ENCODE results near the gene TSHZ2. TPM values are rescaled to one million over a fixed set of nuclear protein-coding genes. Genes with fewer than 3 reads are reported as not detected.

The TSHZ2 gene
- total RNA-seq, 4 donors from 2014 or later, result 1.0 to 3.5 (median 2.8) TPM

- Histone ChIP-seq H3K9me3 (no peaks in the 10 kb centered on the region), H3K4me3 (no peak overlapping the region), H3K27ac (no peak overlapping the region), H3K27me3 (no peaks in the 10 kb centered on the region), H3K4me1 (no peaks in the 10 kb centered on the region), H3K36me3 (no peaks in the 10 kb centered on the region)
- intact Hi-C loops (cut with DNase I; ENCODE audit: low total_unique reads) (no loop called here), in situ Hi-C loops (cut with MboI; ENCODE audit: low sequenced_read_pairs in 4 of 4) (no loop called here)
- DNase-seq, result no peak
- TF ChIP-seq POLR2A (IDR thresholded peaks at IDR 0.05) (no peak), CTCF (IDR thresholded peaks at IDR 0.05 in 4 of 5, conservative IDR thresholded peaks at IDR 0.05 in 1 of 5) (no peak)
- ATAC-seq, result no peak
Observed at GRCh38 chr20:53220482-53221307, 248.5 kb downstream of the TSHZ2 start.

- H3K9me3 ChIP-seq, result no peaks in the 10 kb centered on the region
- no peak for TF ChIP-seq CTCF (IDR thresholded peaks at IDR 0.05 in 4 of 5, conservative IDR thresholded peaks at IDR 0.05 in 1 of 5)
- TF ChIP-seq POLR2A (IDR thresholded peaks at IDR 0.05), result no peak
- in situ Hi-C loops (cut with MboI; ENCODE audit: low sequenced_read_pairs in 4 of 4) (no loop called here), intact Hi-C loops (cut with DNase I; ENCODE audit: low total_unique reads) (no loop called here)
- ATAC-seq (no peak), DNase-seq (no peak)
- no peak overlapping the region for H3K4me3 ChIP-seq
- H3K4me1 ChIP-seq, result no peaks in the 10 kb centered on the region
- H3K27ac ChIP-seq, result no peak overlapping the region
- no peaks in the 10 kb centered on the region for H3K36me3 ChIP-seq
- no peaks in the 10 kb centered on the region for H3K27me3 ChIP-seq
Observed at GRCh38 chr20:53221731-53222130, 249.6 kb downstream of the TSHZ2 start.

- Histone ChIP-seq H3K27me3 (no peaks in the 10 kb centered on the region), H3K27ac (no peak overlapping the region), H3K4me1 (no peaks in the 10 kb centered on the region), H3K9me3 (no peaks in the 10 kb centered on the region), H3K4me3 (no peak overlapping the region), H3K36me3 (no peaks in the 10 kb centered on the region)
- ATAC-seq (no peak), DNase-seq (no peak)
- in situ Hi-C loops (cut with MboI; ENCODE audit: low sequenced_read_pairs in 4 of 4), result no loop called here
- intact Hi-C loops (cut with DNase I; ENCODE audit: low total_unique reads), result no loop called here
- TF ChIP-seq CTCF (IDR thresholded peaks at IDR 0.05 in 4 of 5, conservative IDR thresholded peaks at IDR 0.05 in 1 of 5), result no peak
- TF ChIP-seq POLR2A (IDR thresholded peaks at IDR 0.05), result no peak
Observed at GRCh38 chr20:53222416-53222815, 250.3 kb downstream of the TSHZ2 start.

- H3K36me3 ChIP-seq, result no peaks in the 10 kb centered on the region
- in situ Hi-C loops (cut with MboI; ENCODE audit: low sequenced_read_pairs in 4 of 4), result no loop called here
- no peak overlapping the region for H3K4me3 ChIP-seq
- ATAC-seq (no peak), DNase-seq (no peak)
- H3K27me3 ChIP-seq, result no peaks in the 10 kb centered on the region
- no peaks in the 10 kb centered on the region for H3K4me1 ChIP-seq
- no peaks in the 10 kb centered on the region for H3K9me3 ChIP-seq
- TF ChIP-seq CTCF (IDR thresholded peaks at IDR 0.05 in 4 of 5, conservative IDR thresholded peaks at IDR 0.05 in 1 of 5), result no peak
- TF ChIP-seq POLR2A (IDR thresholded peaks at IDR 0.05), result no peak
- intact Hi-C loops (cut with DNase I; ENCODE audit: low total_unique reads), result no loop called here
- no peak overlapping the region for H3K27ac ChIP-seq
Observed at GRCh38 chr20:53222932-53223331, 250.8 kb downstream of the TSHZ2 start.
